ENCODE results near the gene DAW1. TPM values are rescaled to one million over a fixed set of nuclear protein-coding genes. Genes with fewer than 3 reads are reported as not detected.

DAW1 gene, protein sequence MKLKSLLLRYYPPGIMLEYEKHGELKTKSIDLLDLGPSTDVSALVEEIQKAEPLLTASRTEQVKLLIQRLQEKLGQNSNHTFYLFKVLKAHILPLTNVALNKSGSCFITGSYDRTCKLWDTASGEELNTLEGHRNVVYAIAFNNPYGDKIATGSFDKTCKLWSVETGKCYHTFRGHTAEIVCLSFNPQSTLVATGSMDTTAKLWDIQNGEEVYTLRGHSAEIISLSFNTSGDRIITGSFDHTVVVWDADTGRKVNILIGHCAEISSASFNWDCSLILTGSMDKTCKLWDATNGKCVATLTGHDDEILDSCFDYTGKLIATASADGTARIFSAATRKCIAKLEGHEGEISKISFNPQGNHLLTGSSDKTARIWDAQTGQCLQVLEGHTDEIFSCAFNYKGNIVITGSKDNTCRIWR
- 1 to 10 TPM in 1 of 2 donors, not detected in 1; 3.0 TPM for total RNA-seq

DNA sequence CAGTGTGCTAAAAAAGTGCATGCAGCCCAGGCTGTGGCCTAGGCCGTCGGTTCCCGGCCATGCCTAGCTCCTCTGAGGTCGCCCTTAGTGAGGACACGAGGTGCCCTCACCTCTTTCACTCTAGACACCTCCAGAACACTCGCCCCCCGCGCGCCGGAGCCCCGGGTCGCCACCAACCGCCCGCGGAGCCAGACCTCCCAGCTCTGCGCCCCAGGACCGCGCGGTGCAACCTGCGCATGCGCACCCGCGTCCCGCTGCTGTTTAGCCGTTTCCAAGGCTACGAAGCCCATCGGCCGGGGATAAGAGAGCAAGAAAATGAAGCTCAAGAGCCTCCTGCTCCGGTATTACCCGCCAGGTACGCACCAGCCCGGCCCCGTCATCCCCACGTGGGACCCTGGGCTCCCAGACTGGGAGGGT, at the start of gene DAW1:
Gene DAW1 (plus strand): TSS at position 257 of the 417 bp plus-strand sequence. CDS start 59 bp downstream, at position 316.
- Histone ChIP-seq H3K4me1 (replicated peaks) (no peaks in the 10 kb centered on the region), H3K9me3 (no peaks in the 10 kb centered on the region), H3K27ac (no peak within 1 kb of the TSS), H3K4me3 (peak within 1 kb of the TSS in 1 of 2 donors; percentile 4), H3K36me3 (no peaks in the 10 kb centered on the region), H3K27me3 (replicated peaks; ENCODE audit: insufficient read depth) (no peaks in the 10 kb centered on the region)
- no peak for TF ChIP-seq POLR2AphosphoS5 (IDR thresholded peaks at IDR 0.05)
- TF ChIP-seq, protein P1, sequence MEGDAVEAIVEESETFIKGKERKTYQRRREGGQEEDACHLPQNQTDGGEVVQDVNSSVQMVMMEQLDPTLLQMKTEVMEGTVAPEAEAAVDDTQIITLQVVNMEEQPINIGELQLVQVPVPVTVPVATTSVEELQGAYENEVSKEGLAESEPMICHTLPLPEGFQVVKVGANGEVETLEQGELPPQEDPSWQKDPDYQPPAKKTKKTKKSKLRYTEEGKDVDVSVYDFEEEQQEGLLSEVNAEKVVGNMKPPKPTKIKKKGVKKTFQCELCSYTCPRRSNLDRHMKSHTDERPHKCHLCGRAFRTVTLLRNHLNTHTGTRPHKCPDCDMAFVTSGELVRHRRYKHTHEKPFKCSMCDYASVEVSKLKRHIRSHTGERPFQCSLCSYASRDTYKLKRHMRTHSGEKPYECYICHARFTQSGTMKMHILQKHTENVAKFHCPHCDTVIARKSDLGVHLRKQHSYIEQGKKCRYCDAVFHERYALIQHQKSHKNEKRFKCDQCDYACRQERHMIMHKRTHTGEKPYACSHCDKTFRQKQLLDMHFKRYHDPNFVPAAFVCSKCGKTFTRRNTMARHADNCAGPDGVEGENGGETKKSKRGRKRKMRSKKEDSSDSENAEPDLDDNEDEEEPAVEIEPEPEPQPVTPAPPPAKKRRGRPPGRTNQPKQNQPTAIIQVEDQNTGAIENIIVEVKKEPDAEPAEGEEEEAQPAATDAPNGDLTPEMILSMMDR (IDR thresholded peaks at IDR 0.05), result no peak
- TF ChIP-seq POLR2A (IDR thresholded peaks at IDR 0.05), result no peak
- WGBS, result 1% methylated on average over 33 of the region's 34 CpGs
- intact Hi-C loops (cut with DNase I), result no loop called here
- DNase-seq (ENCODE audit: low spot score), result no peak

DNA sequence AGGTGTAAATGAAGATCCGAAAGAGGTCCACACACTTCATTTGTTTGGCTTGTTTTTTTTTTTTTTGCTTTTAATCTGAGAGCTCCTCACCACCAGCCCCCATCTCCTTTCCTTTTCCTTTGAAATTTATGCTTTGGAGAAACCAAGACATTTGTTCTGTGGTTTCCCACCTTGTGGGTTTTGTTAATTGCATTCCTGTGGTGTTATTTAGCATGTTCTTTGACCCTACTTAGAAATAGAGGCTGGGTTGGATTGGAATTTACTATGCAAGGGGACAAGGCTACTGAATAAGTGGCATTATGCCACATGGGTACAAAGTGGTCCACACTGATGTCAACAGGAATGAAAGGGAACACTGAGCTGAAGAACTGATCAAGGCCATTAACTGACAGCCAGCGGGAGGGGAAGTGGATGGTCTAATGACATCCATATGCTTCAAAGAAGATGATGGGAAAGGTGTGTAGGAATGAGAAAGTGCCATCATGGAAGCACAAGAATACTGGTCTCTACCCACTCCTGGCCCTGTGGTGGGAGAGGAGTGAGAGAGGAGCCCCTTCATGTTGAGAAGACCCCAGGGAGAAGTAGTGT, 48.9 kb upstream of the DAW1 start:
- H3K4me1 ChIP-seq (replicated peaks), result no peaks in the 10 kb centered on the region
- H3K27me3 ChIP-seq (replicated peaks; ENCODE audit: insufficient read depth), result no peaks in the 10 kb centered on the region
- no peak for DNase-seq (ENCODE audit: low spot score)
- 82% methylated on average over 2 of the region's 2 CpGs for WGBS
- H3K36me3 ChIP-seq, result no peaks in the 10 kb centered on the region
- H3K27ac ChIP-seq, result no peak overlapping the region
- no peaks in the 10 kb centered on the region for H3K9me3 ChIP-seq
- TF ChIP-seq, protein P1 (IDR thresholded peaks at IDR 0.05), result no peak
- TF ChIP-seq POLR2A (IDR thresholded peaks at IDR 0.05), result no peak
- TF ChIP-seq POLR2AphosphoS5 (IDR thresholded peaks at IDR 0.05), result no peak
- no peak overlapping the region for H3K4me3 ChIP-seq
- intact Hi-C loops (cut with DNase I), result no loop called here

- DNase-seq (ENCODE audit: low spot score), result no peak
- Histone ChIP-seq H3K4me3 (no peak overlapping the region), H3K27ac (no peak overlapping the region), H3K27me3 (replicated peaks; ENCODE audit: insufficient read depth) (no peaks in the 10 kb centered on the region), H3K4me1 (replicated peaks) (no peaks in the 10 kb centered on the region), H3K36me3 (no peaks in the 10 kb centered on the region), H3K9me3 (no peaks in the 10 kb centered on the region)
- no peak for TF ChIP-seq POLR2AphosphoS5 (IDR thresholded peaks at IDR 0.05)
- no peak for TF ChIP-seq POLR2A (IDR thresholded peaks at IDR 0.05)
- TF ChIP-seq, protein P1 (IDR thresholded peaks at IDR 0.05), result no peak
- WGBS, result 81% methylated on average over 2 of the region's 2 CpGs
- intact Hi-C loops (cut with DNase I), result no loop called here
These were observed 47.5 kb upstream of the DAW1 start for GRCh38 chr2:227823922-227824321.

GRCh38 chr2:227824711-227825110, 46.7 kb upstream of the DAW1 start:
- H3K36me3 ChIP-seq, result no peaks in the 10 kb centered on the region

More at GRCh38 chr2:227824711-227825110, 46.7 kb upstream of the DAW1 start:
- Histone ChIP-seq H3K27ac (no peak overlapping the region), H3K4me1 (replicated peaks) (no peaks in the 10 kb centered on the region), H3K27me3 (replicated peaks; ENCODE audit: insufficient read depth) (no peaks in the 10 kb centered on the region), H3K4me3 (no peak overlapping the region), H3K9me3 (no peaks in the 10 kb centered on the region)
- no peak for DNase-seq (ENCODE audit: low spot score)
- 92% methylated on average over 7 of the region's 7 CpGs for WGBS
- TF ChIP-seq POLR2AphosphoS5 (IDR thresholded peaks at IDR 0.05) (no peak), POLR2A (IDR thresholded peaks at IDR 0.05) (no peak)
- TF ChIP-seq, protein P1 (IDR thresholded peaks at IDR 0.05), result no peak
- intact Hi-C loops (cut with DNase I), result no loop called here

Data from prostate gland (tissue), 2 donors.